ENCODE measurements around the gene GTF2H4.
A peak's percentile ranks its signal among the peaks of the same experiment; 100 is the strongest.
"Not testable (repeated sequence)": the region's sequence is repeated elsewhere in the genome, so short reads cannot be mapped to it uniquely, and the experiment has no call there.

The GTF2H4 gene

GRCh38 chr6:30907758-30908591 is at the start of gene GTF2H4:
Gene GTF2H4 (plus strand): TSS chr6:30908207.
- no peak for TF ChIP-seq ZNF274 (IDR thresholded peaks at IDR 0.05; ENCODE audit: low read depth, low read length)
- H3K4me3 ChIP-seq (ENCODE audit: low read length) = peak within 1 kb of the TSS; percentile 83

DNA sequence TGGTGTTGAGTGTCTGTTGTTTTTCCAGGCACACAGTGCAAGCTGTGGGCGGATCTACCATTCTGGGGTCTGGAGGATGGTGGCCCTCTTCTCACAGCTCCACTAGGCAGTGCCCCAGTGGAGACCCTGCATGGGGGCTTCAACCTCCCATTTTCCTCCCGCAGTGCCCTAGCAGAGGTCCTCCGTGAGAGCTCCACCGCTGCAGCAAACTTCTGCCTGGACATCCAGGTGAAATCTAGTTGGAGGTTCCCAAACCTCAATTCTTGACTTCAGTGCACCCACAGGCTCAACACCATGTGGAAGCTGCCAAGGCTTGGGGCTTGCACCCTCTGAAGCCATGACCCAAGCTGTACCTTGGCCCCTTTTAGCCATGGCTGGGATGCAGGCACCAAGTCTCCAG is 48.3 kb upstream of the GTF2H4 start:
- H3K4me3 ChIP-seq (ENCODE audit: low read length) = not testable (repeated sequence)

GRCh38 chr6:30861257-30862048 is 46.6 kb upstream of the GTF2H4 start:
- H3K4me3 ChIP-seq (ENCODE audit: low read length) = no peak overlapping the region
- no peak for TF ChIP-seq ZNF274 (IDR thresholded peaks at IDR 0.05; ENCODE audit: low read depth, low read length)

- H3K4me3 ChIP-seq (ENCODE audit: low read length) = no peak overlapping the region
These were observed 45.7 kb upstream of the GTF2H4 start for GRCh38 chr6:30862156-30862875.

DNA sequence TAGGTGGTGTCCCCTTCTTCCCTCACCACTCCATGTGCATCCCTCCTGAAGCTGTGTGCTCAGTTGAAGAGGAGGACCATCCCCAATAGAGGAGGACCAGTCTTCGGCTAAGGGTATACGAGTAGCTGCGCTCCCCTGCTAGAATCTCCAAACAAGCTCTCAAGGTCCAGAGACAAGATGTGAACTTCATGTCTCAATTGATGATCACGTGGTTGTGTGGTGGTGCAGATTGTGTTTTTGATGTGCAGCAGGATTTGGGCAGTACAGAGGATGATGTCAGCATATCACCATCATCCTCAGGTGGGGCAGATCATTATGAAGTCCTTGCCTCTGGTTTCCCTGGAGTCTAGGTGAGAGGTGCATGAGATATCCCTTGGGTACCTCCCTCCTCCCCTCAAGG is 43.7 kb upstream of the GTF2H4 start:
- TF ChIP-seq ZNF274 (IDR thresholded peaks at IDR 0.05; ENCODE audit: low read depth, low read length) = no peak
- H3K4me3 ChIP-seq (ENCODE audit: low read length) = no peak overlapping the region

More at GRCh38 chr6:30862156-30862875, 45.7 kb upstream of the GTF2H4 start:
- TF ChIP-seq ZNF274 (IDR thresholded peaks at IDR 0.05; ENCODE audit: low read depth, low read length) = no peak

DNA sequence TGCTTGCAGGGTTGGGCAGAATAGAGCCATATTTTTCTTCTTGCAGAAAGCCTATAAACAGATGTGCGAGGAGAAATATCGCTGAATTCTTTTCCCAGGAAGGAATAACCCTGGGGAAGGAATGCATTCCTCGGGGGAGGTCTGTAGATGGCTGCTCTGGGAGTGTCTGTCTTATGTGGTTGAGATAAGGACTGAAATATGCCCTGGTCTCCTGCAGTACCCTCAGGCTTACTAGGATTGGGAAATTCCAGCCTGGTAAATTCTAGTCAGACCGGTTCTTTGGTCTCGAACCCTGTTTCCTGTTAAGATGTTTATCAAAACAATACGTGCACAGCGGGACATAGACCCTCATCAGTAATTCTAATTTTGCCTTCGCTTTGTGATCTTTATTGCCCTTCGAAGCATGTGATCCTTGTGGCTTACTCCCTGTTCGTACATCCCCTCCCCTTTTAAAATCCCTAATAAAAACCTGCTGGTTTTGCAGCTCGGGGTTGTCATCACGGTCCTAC is 38.7 kb upstream of the GTF2H4 start:
- not testable (repeated sequence) for H3K4me3 ChIP-seq (ENCODE audit: low read length)

DNA sequence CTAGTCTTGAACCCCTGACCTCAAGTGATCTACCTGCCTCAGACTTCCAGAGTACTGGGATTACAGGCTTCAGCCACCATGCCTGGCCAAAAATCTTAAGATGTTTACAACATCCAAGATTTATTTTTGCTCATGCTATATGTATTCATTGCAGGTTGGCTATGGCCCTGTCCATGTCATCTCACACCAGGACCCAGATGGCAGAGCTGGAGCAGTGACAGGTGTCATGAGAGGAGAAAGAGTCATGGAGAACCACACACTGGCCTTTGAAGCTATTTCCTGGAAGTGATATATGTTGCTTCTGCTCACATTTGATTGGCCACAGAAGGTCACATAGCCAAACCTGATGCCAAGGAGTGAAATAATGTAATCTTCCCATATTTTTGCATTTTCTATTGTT is 37.5 kb upstream of the GTF2H4 start:
- TF ChIP-seq ZNF274 (IDR thresholded peaks at IDR 0.05; ENCODE audit: low read depth, low read length) = no peak
- no peak overlapping the region for H3K4me3 ChIP-seq (ENCODE audit: low read length)

DNA sequence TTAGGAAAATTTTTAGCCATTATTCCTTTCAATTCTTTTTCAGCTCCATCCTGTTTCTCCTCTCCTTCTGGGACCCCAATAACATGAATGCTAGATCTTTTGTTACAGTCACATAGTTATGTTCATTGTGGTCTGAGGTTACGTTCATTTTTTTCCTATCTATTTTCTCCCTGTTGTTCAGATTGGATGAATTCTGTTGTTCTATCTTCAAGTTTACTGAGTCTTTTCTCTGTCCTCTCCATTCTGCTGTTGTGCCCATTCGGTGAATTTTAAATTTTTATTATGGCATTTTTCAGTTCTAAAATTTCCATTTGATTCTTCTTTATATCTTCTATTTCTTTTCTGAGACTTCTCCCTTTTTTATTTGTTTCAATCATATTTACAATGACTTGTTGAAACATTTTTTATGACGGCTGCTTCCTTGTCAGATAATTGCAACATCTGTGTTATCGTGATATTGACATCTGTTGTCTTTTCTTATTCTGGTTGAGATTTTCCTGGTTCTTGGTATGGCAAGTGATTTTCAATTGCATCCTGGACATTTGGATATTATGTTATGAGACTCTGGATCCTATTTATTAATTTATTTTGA is 36.3 kb upstream of the GTF2H4 start:
- H3K4me3 ChIP-seq (ENCODE audit: low read length) = no peak overlapping the region

GRCh38 chr6:30873137-30873640 is 34.8 kb upstream of the GTF2H4 start:
- no peak for TF ChIP-seq ZNF274 (IDR thresholded peaks at IDR 0.05; ENCODE audit: low read depth, low read length)
- no peak overlapping the region for H3K4me3 ChIP-seq (ENCODE audit: low read length)

More for the DNA sequence above, 36.3 kb upstream of the GTF2H4 start:
- no peak for TF ChIP-seq ZNF274 (IDR thresholded peaks at IDR 0.05; ENCODE audit: low read depth, low read length)

DNA sequence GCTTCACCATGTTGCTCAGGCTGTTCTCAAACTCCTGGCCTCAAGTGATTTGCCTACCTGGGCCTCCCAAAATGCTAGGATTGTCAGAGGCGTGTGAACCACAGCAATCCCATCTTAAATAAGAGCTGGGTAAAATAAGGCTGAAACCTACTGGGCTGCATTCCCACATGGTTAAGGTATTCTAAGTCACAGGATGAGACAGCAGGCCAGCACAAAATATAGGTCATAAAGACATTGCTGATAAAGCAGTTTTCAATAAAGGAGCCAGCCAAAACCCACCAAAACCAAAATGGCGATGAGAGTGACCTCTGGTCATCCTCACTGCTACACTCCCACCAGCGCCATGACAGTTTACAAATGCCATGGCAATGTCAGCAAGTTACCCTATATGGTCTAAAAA is 34.2 kb upstream of the GTF2H4 start:
- H3K4me3 ChIP-seq (ENCODE audit: low read length) = not testable (repeated sequence)

DNA sequence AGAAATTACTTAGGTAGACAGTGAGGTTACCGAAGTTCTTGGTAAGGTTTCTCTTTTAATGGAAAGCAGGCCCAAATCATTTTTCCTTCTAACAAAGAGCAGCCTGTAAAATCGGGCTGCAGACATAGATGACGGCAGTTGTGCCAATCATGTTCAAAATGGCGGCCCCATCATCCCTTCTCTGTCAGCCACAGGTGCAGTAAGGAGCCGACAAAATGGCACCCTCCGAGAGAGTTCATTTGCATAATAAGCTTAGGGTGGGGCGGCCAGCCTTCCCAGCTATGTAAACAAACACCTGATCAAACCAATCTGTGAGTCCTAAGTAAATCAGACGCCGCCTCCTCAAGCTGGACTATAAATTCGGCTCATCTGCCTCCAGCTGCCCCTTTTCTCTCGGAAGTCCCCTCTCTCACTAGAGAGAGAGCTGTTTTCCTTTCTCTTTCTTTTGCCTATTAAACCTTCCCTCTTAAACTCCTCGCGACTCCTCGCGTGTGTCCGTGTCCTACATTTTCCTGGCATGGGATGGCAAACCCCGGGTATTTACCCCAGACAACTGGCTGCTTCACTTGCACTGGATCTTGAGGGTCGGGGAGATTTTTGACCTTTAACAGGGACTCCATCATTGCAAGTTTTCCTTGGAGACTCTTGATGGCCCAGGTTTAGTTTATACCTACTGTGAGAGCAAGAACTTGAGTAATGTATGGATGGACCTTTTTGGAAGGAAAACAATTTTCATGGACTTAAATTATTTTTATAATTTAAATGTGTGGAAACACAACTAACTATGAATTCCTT is 32.6 kb upstream of the GTF2H4 start:
- H3K4me3 ChIP-seq (ENCODE audit: low read length) = no peak overlapping the region
- TF ChIP-seq ZNF274 (IDR thresholded peaks at IDR 0.05; ENCODE audit: low read depth, low read length) = no peak

DNA sequence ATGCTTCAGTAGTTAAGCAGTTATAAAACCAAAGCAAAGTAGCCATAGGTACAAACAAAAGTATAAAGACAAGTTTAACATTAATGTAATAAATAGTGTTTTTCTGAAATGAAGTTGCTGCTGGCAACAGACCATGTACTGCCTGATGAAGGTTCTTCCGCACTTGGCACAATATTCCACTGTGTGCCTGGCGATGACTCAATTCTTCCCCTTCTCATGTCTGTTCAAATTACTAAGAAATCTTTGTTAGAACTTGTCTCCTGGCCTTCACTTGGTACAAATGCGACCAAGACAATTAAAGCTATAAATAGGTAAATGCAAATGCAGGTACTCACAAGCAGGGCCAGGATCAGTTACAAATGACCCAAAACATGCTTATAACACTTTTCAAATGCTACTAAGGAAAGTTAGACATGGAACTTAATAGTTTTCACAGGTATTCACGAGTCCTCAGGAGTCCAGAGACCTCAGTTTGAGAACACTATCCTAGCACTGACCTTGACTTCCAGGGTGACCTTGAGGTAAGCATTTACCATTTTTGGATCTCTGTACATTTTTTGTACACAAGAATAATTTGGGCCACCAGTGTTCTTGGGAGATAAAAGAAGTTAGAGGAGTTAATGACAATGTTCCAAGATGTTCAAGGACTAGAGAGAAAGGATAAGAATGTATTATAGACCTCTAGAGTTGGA is 31.8 kb upstream of the GTF2H4 start:
- no peak overlapping the region for H3K4me3 ChIP-seq (ENCODE audit: low read length)
- no peak for TF ChIP-seq ZNF274 (IDR thresholded peaks at IDR 0.05; ENCODE audit: low read depth, low read length)

All from GM08714 (cell line).